Smooth muscle cell (in vitro differentiated cells): ENCODE measurements around the gene PHF13. TPM values are rescaled to one million over a fixed set of nuclear protein-coding genes. Genes with fewer than 3 reads are reported as not detected.
A peak's percentile ranks its signal among the peaks of the same experiment; 100 is the strongest.

Experiments used
- DNase-seq: peaks from one replicate; lab custom pipeline; 2025; ENCODE audit not compliant: unreplicated experiment; lab: John Stamatoyannopoulos, UW
- H2AFZ ChIP-seq: fragments of 200-600 bp; sonication (generic); 2 replicates; pipeline ENCODE4 v1.6.0; 2016; ENCODE audit warnings: antibody characterized with exemption, low read depth, mild to moderate bottlenecking
- H3F3A ChIP-seq: fragments of 200-600 bp; sonication (generic); 2 replicates; pipeline ENCODE4 v1.6.0; 2017; ENCODE audit warnings: antibody characterized with exemption, low read depth
- H3K27ac ChIP-seq: fragments of 200-600 bp; sonication (generic); 2 replicates; pipeline ENCODE4 v1.5.1; 2016; ENCODE audit warnings: low read depth, mild to moderate bottlenecking
- H3K27me3 ChIP-seq: fragments of 200-600 bp; sonication (generic); 2 replicates; pipeline ENCODE4 v1.6.1; 2016; ENCODE audit warnings: low read depth, mild to moderate bottlenecking
- H3K36me3 ChIP-seq: fragments of 200-600 bp; sonication (generic); 2 replicates; pipeline ENCODE4 v1.5.1; 2016; ENCODE audit warnings: low read depth
- H3K4me1 ChIP-seq: fragments of 200-600 bp; sonication (generic); 2 replicates; pipeline ENCODE4 v1.5.1; 2016; ENCODE audit warnings: low read depth
- H3K4me2 ChIP-seq: fragments of 200-600 bp; sonication (generic); 2 replicates; pipeline ENCODE4 v1.6.0; 2016; ENCODE audit warnings: mild to moderate bottlenecking
- H3K4me3 ChIP-seq: fragments of 200-600 bp; sonication (generic); 2 replicates; pipeline ENCODE4 v1.5.1; 2016; ENCODE audit warnings: mild to moderate bottlenecking
- H3K79me2 ChIP-seq: fragments of 200-600 bp; sonication (generic); 2 replicates; pipeline ENCODE4 v1.6.0; 2016; ENCODE audit warnings: low read depth, mild to moderate bottlenecking
- H3K9ac ChIP-seq: fragments of 200-600 bp; sonication (generic); 2 replicates; pipeline ENCODE4 v1.6.0; 2016; ENCODE audit warnings: low read depth
- H3K9me3 ChIP-seq: fragments of 200-600 bp; sonication (generic); replicated peaks from 2 replicates; pipeline ENCODE4 v1.5.1; 2016; ENCODE audit warnings: low read depth
- H4K20me1 ChIP-seq: fragments of 200-600 bp; sonication (generic); 2 replicates; pipeline ENCODE4 v1.6.0; 2016; ENCODE audit warnings: low read depth
- WGBS: methylation state at CpG from one replicate; pipeline ENCODE4 v1.1.7; 2016; ENCODE audit warnings: low lambda C conversion rate; 5-methylcytosine and 5-hydroxymethylcytosine counted together
- polyA plus RNA-seq: library from polyadenylated mRNA; unstranded; fragments of >200 nt; fragmentation: Nextera tagmentation; extraction: Ambion mirVana; gene quantifications from 2 replicates; pipeline ENCODE4 v1.2.1, GENCODE V29; 2016
- total RNA-seq: library from RNA; depleted of rRNA; stranded (reverse); fragments of >200 nt; gene quantifications from 2 replicates; pipeline ENCODE4 v1.2.3, GENCODE V29; 2014
- TF ChIP-seq, protein P1 (sequence below): fragments of 200-600 bp; sonication (generic); IDR thresholded peaks from 2 replicates; pipeline ENCODE4 v1.5.1; 2017; ENCODE audit warnings: borderline replicate concordance, mild to moderate bottlenecking, antibody characterized with exemption; ENCODE audit not compliant: insufficient read depth, poor library complexity, severe bottlenecking

Gene PHF13
- total and polyA plus RNA-seq, 2 experiments from 2014 or later, result 10.2 to 12.3 TPM

DNA sequence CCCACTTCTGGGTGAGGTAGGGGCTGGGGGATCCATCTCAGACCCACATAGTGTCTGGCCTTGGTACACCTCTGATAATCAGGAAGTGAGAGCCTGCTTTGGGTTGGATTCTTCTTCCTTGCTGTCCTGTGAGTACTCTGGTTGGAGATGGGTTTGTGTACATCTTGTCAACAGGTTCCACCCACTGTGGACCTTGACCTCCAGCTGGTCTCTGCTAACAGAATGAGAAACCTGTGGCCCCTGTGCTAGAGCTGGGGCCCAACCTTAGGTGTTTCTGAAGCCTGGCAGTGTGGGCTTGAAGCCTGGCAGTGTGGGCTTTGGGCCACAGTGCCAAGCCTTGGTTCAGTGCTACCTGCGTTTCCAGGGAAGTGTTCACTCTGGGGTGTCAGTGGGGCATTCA lies 31.2 kb upstream of the PHF13 start:
- DNase-seq, result no peak
- H3F3A ChIP-seq, result no peaks in the 10 kb centered on the region
- H2AFZ ChIP-seq, result no peak overlapping the region
- peaks cover 13% of the 10 kb centered on the region for H3K4me1 ChIP-seq
- H4K20me1 ChIP-seq, result peaks cover 8% of the 10 kb centered on the region
- H3K9ac ChIP-seq, result no peak overlapping the region
- no peak overlapping the region for H3K27ac ChIP-seq
- no peaks in the 10 kb centered on the region for H3K27me3 ChIP-seq
- TF ChIP-seq, protein P1, sequence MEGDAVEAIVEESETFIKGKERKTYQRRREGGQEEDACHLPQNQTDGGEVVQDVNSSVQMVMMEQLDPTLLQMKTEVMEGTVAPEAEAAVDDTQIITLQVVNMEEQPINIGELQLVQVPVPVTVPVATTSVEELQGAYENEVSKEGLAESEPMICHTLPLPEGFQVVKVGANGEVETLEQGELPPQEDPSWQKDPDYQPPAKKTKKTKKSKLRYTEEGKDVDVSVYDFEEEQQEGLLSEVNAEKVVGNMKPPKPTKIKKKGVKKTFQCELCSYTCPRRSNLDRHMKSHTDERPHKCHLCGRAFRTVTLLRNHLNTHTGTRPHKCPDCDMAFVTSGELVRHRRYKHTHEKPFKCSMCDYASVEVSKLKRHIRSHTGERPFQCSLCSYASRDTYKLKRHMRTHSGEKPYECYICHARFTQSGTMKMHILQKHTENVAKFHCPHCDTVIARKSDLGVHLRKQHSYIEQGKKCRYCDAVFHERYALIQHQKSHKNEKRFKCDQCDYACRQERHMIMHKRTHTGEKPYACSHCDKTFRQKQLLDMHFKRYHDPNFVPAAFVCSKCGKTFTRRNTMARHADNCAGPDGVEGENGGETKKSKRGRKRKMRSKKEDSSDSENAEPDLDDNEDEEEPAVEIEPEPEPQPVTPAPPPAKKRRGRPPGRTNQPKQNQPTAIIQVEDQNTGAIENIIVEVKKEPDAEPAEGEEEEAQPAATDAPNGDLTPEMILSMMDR, result no peak
- peaks cover 16% of the 10 kb centered on the region for H3K79me2 ChIP-seq
- H3K9me3 ChIP-seq, result no peaks in the 10 kb centered on the region
- H3K4me3 ChIP-seq, result no peak overlapping the region
- no peaks in the 10 kb centered on the region for H3K36me3 ChIP-seq
- WGBS, result 100% methylated on average over 1 of the region's 1 CpG
- H3K4me2 ChIP-seq, result no peak overlapping the region

DNA sequence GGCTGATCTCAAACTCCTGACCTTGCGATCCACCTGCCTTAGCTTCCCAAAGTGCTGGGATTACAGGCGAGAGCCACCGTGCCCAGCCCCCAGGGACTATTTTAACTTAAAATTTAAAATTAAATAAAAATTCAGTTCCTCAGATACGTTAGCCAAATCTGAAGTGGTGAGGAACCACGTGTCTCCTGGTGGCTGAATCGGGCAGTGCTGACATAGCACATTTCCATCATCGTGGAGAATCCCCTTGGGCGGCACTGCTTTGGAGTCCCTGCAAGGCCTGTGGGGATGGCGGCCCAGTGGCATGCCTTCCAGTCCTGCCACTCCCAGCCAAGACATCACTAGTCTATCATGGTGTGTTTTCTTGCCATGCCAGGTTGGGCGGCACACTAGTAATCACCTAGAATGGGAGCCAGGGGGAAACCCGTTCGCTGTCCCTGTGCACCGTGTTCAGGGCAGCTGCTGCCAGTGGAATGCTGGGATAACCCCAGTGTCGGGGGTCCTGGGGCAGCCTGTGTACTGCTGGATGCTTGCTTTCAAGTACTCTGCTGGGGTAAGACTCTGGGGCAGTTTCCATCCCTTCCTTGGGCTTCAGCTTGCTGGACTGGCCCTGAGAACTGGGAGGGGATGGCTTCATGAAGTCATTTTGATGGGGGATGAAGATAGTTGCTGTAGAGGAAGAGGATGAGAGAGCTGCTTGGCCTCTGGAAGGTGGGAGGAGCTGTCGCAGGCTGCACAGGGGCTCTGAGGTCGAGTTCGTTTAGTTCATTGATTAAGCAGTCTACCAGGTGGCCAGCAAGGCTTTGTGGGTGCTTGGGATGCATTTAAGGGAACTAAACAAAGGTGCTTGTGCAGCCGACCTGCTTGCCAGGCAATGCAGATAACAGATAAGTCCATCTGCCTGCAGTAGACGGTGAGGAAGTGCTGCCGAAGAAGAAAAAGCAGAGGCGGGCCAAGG lies 29.1 kb upstream of the PHF13 start:
- Histone ChIP-seq H3K4me2 (no peak overlapping the region), H3K79me2 (peaks cover 16% of the 10 kb centered on the region), H3K9ac (no peak overlapping the region), H4K20me1 (peaks cover 8% of the 10 kb centered on the region), H3K4me3 (no peak overlapping the region), H3K27ac (no peak overlapping the region), H3K4me1 (peaks cover 8% of the 10 kb centered on the region), H3F3A (no peaks in the 10 kb centered on the region), H3K27me3 (no peaks in the 10 kb centered on the region), H3K9me3 (no peaks in the 10 kb centered on the region), H3K36me3 (no peaks in the 10 kb centered on the region), H2AFZ (no peak overlapping the region)
- TF ChIP-seq, protein P1, result peak; percentile 18
- DNase-seq, result no peak
- WGBS, result 90% methylated on average over 21 of the region's 21 CpGs

DNA sequence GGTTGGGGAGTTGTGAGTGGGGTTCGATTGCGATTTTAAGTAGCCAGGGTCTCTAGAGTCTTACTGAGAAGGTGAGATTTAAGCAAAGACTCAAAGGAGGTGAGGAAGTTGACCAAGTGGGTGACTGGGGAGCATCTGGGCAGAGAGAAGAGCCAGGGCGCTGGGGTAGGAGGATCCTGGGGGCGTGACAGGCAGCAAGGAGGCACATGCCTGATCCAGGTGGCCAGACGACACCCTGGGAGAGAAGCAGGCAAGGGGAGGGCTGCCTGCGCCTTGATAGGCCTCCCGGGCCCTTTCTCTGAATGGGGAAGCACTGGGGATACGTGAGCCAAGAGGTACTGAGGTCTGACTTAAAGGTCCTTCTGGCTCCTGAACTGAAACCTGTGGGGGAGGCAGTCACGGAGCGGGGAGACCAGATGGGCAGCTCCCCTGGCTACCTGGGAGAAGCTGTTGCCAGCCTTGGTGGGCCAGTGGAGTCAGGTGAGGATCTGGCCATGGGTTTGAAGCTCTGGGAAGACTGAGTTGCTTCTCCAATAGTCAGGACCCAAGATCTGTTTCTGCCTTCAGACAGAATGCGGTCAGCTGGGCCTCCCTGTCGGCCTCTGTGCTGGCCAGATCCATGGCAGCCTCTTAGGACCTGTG lies 28.3 kb upstream of the PHF13 start:
- no peaks in the 10 kb centered on the region for H3K36me3 ChIP-seq
- no peak overlapping the region for H3K4me3 ChIP-seq
- no peaks in the 10 kb centered on the region for H3F3A ChIP-seq
- no peak overlapping the region for H2AFZ ChIP-seq
- no peak for DNase-seq
- H3K4me2 ChIP-seq, result no peak overlapping the region
- H3K9ac ChIP-seq, result no peak overlapping the region
- TF ChIP-seq, protein P1, result no peak
- H3K27ac ChIP-seq, result no peak overlapping the region
- 91% methylated on average over 12 of the region's 12 CpGs for WGBS
- H3K9me3 ChIP-seq, result no peaks in the 10 kb centered on the region
- peaks cover 7% of the 10 kb centered on the region for H3K4me1 ChIP-seq
- peaks cover 15% of the 10 kb centered on the region for H3K79me2 ChIP-seq
- H3K27me3 ChIP-seq, result no peaks in the 10 kb centered on the region
- peaks cover 8% of the 10 kb centered on the region for H4K20me1 ChIP-seq
